Transverse colon (tissue), 4 donors: ENCODE data around the gene ATG101. TPM values are rescaled to one million over a fixed set of nuclear protein-coding genes. Genes with fewer than 3 reads are reported as not detected.
A peak's percentile ranks its signal among the peaks of the same experiment; 100 is the strongest.

Experiments used
- DNase-seq: peaks from one replicate; pipeline ENCODE4 v3.0.0-alpha.2; 2019
- H3K27ac ChIP-seq, 4 donors: fragments of 200-600 bp; sonication (generic); 2 replicates each; pipeline ENCODE4 v1.5.1; 2016 to 2018; ENCODE audit warnings: inconsistent platforms in 4 of 4
- H3K27me3 ChIP-seq: fragments of 200-600 bp; sonication (generic); 2 replicates; pipeline ENCODE4 v1.5.1; 2017; ENCODE audit warnings: inconsistent platforms
- H3K36me3 ChIP-seq, 4 donors: fragments of 200-600 bp; sonication (generic); 2 replicates each; pipeline ENCODE4 v1.5.1; 2017 to 2019; ENCODE audit warnings: inconsistent platforms in 4 of 4
- H3K4me1 ChIP-seq, 4 donors: fragments of 200-600 bp; sonication (generic); 2 replicates each; pipeline ENCODE4 v1.5.1; 2017 to 2020; ENCODE audit warnings: inconsistent platforms in 4 of 4
- H3K4me3 ChIP-seq, 4 donors: fragments of 200-600 bp; sonication (generic); 1 replicate in 1 of 4; 2 replicates in 3 of 4; pipeline versions ENCODE4 v1.5.1 to v1.6.1; 2017 to 2019; ENCODE audit warnings: inconsistent platforms in 4 of 4
- H3K9me3 ChIP-seq, 2 donors: fragments of 200-600 bp; sonication (generic); 2 replicates each; pipeline ENCODE4 v1.5.1; 2017 to 2019; ENCODE audit warnings: inconsistent platforms in 2 of 2
- CTCF ChIP-seq, 5 experiments: fragments of 200-600 bp in 3 of 5; fragments of 450-650 bp in 2 of 5; sonication (generic) in 3 of 5; IDR thresholded peaks; 1 replicate in 2 of 5; 2 replicates in 3 of 5; pipeline ENCODE4 v1.5.1; 2016 to 2017; ENCODE audit warnings: antibody characterized with exemption in 5 of 5, inconsistent platforms in 3 of 5, mild to moderate bottlenecking in 2 of 5, moderate library complexity in 1 of 5
- EP300 ChIP-seq: sonication (generic); formaldehyde crosslinking; IDR thresholded peaks from one replicate; pipeline ENCODE4 v1.6.1; 2017; ENCODE audit warnings: antibody characterized with exemption, low read depth
- POLR2A ChIP-seq: fragments of 450-650 bp; IDR thresholded peaks from one replicate; pipeline ENCODE4 v1.6.1; 2016; ENCODE audit warnings: antibody characterized with exemption, mild to moderate bottlenecking, moderate library complexity
- POLR2AphosphoS5 ChIP-seq, 3 donors: sonication (generic); formaldehyde crosslinking; IDR thresholded peaks; one replicate each; pipeline ENCODE4 v1.6.1; 2016; ENCODE audit warnings: antibody characterized with exemption in 3 of 3
- WGBS, 2 donors: methylation state at CpG; one replicate each; pipeline ENCODE4 v1.1.5; 2018; ENCODE audit warnings: low coverage in 1 of 2; 5-methylcytosine and 5-hydroxymethylcytosine counted together
- in situ Hi-C, 4 donors: fragments of 200-750 bp; cut with MboI; loops; one replicate each; pipeline versions ENCODE4 v1.15.0 to v1.15.1; 2017; ENCODE audit warnings: low sequenced_read_pairs in 3 of 4, low pct_ligation_motif_present in 1 of 4, low pct_unique_long_range_greater_than_20kb in 1 of 4
- intact Hi-C: fragments of 100-400 bp; cut with DNase I; formaldehyde crosslinking; loops from one replicate; pipeline ENCODE4 v1.15.1; 2023; ENCODE audit warnings: low total_unique reads
- total RNA-seq, 4 donors: library from RNA; depleted of rRNA; stranded (reverse); fragments of >200 nt; gene quantifications; one replicate each; pipeline ENCODE4 v1.1.0, GENCODE V29; 2016

The ATG101 gene
- total RNA-seq, 4 donors from 2014 or later, result 15.7 to 64.1 (median 51.6) TPM

GRCh38 chr12:52050758-52051541, 18.8 kb upstream of the ATG101 start, which contains the start of gene NR4A1:
TSS of gene NR4A1 (plus strand) at chr12:52051442. CDS start at chr12:52054329, 2,887 bp downstream.
- peaks cover 33 to 41% (median 34%) of the 10 kb centered on the region in 4 donors for H3K4me1 ChIP-seq
- in situ Hi-C loops (no loop called here), intact Hi-C loops (no loop called here)

GRCh38 chr12:52052468-52053186, 17.2 kb upstream of the ATG101 start:
- WGBS, 2 donors, result 42% methylated on average over 4 of the region's 7 CpGs; no CpG with 5 or more reads in 1 of the 2 donors
- in situ Hi-C loops, result no loop called here

More at GRCh38 chr12:52050758-52051541, 18.8 kb upstream of the ATG101 start, which contains the start of gene NR4A1:
- H3K9me3 ChIP-seq, result no peaks in the 10 kb centered on the region
- peak; percentile 99 to 100 (median 99) for TF ChIP-seq POLR2AphosphoS5 (IDR thresholded peaks at IDR 0.05)
- peak; percentile 98 for TF ChIP-seq EP300
- peak; percentile 92 for TF ChIP-seq POLR2A
- no peak for TF ChIP-seq CTCF (IDR thresholded peaks at IDR 0.05)
- WGBS, 2 donors, result 1% methylated on average over 36 of the region's 77 CpGs; no CpG with 5 or more reads in 1 of the 2 donors
- peak within 1 kb of the TSS; percentile 91 to 98 (median 94) for H3K27ac ChIP-seq
- H3K36me3 ChIP-seq, result no peaks in the 10 kb centered on the region
- DNase-seq, result peak; percentile 99
- H3K4me3 ChIP-seq, result peak within 1 kb of the TSS; percentile 44 to 70 (median 64)
- no peaks in the 10 kb centered on the region for H3K27me3 ChIP-seq

GRCh38 chr12:52053536-52054209, 16.1 kb upstream of the ATG101 start:
- 73% methylated on average over 9 of the region's 9 CpGs; no CpG with 5 or more reads in 1 of the 2 donors for WGBS, 2 donors
- in situ Hi-C loops (no loop called here), intact Hi-C loops (no loop called here)
- Histone ChIP-seq H3K27ac (peak overlapping the region; percentile 91 to 98 (median 94)), H3K36me3 (peaks cover 0 to 4% (median 0%) of the 10 kb centered on the region in 4 donors), H3K27me3 (no peaks in the 10 kb centered on the region), H3K9me3 (no peaks in the 10 kb centered on the region), H3K4me1 (peaks cover 23 to 34% (median 30%) of the 10 kb centered on the region in 4 donors), H3K4me3 (peak overlapping the region in 3 of 4 donors; percentile 44 to 67 (median 60))
- DNase-seq, result peak; percentile 57
- no peak for TF ChIP-seq CTCF (IDR thresholded peaks at IDR 0.05)
- TF ChIP-seq POLR2AphosphoS5 (IDR thresholded peaks at IDR 0.05), result peak in 2 of 3 donors; percentile 8 to 70

More at GRCh38 chr12:52052468-52053186, 17.2 kb upstream of the ATG101 start:
- intact Hi-C loops, result no loop called here
- DNase-seq, result peak; percentile 71
- Histone ChIP-seq H3K27ac (peak overlapping the region; percentile 91 to 98 (median 94)), H3K4me1 (peaks cover 23 to 34% (median 30%) of the 10 kb centered on the region in 4 donors), H3K4me3 (peak overlapping the region; percentile 8 to 67 (median 52)), H3K9me3 (no peaks in the 10 kb centered on the region), H3K27me3 (no peaks in the 10 kb centered on the region), H3K36me3 (peaks cover 0 to 4% (median 0%) of the 10 kb centered on the region in 4 donors)
- TF ChIP-seq POLR2AphosphoS5 (IDR thresholded peaks at IDR 0.05) (peak in 2 of 3 donors; percentile 60 to 82), POLR2A (peak; percentile 51), CTCF (IDR thresholded peaks at IDR 0.05) (no peak), EP300 (no peak)
